ENCODE results near the gene C17orf107. TPM values are rescaled to one million over a fixed set of nuclear protein-coding genes. Genes with fewer than 3 reads are reported as not detected.
"Not testable (repeated sequence)": the region's sequence is repeated elsewhere in the genome, so short reads cannot be mapped to it uniquely, and the experiment has no call there.

The C17orf107 gene
- total RNA-seq, 1 donor from 2014 or later = 5.5 TPM

GRCh38 chr17:4908711-4909496, 9.6 kb downstream of the C17orf107 start:
- peak; percentile 84 for TF ChIP-seq CTCF (IDR thresholded peaks at IDR 0.05; ENCODE audit: insufficient read depth, low read length, severe bottlenecking)
- no peak overlapping the region for H3K4me3 ChIP-seq (ENCODE audit: low read depth, low read length)
- DNase-seq (ENCODE audit: low read depth) (peak; percentile 91), FAIRE-seq (no peak)
- no peaks in the 10 kb centered on the region for H3K36me3 ChIP-seq (ENCODE audit: control insufficient read depth, insufficient read depth, low read length)
- no peaks in the 10 kb centered on the region for H3K27me3 ChIP-seq (ENCODE audit: control insufficient read depth, insufficient read depth, low read length)

GRCh38 chr17:4913994-4914393, 14.7 kb downstream of the C17orf107 start:
- no peak for FAIRE-seq
- no peaks in the 10 kb centered on the region for H3K36me3 ChIP-seq (ENCODE audit: control insufficient read depth, insufficient read depth, low read length)
- DNase-seq (ENCODE audit: low read depth) = no peak
- H3K4me3 ChIP-seq (ENCODE audit: low read depth, low read length) = no peak overlapping the region
- no peak for TF ChIP-seq CTCF (IDR thresholded peaks at IDR 0.05; ENCODE audit: insufficient read depth, low read length, severe bottlenecking)
- no peaks in the 10 kb centered on the region for H3K27me3 ChIP-seq (ENCODE audit: control insufficient read depth, insufficient read depth, low read length)

- DNase-seq (ENCODE audit: low read depth); H3K27me3 ChIP-seq (ENCODE audit: control insufficient read depth, insufficient read depth, low read length); H3K4me3 ChIP-seq (ENCODE audit: low read depth, low read length); H3K36me3 ChIP-seq (ENCODE audit: control insufficient read depth, insufficient read depth, low read length); FAIRE-seq: not testable (repeated sequence)
Observed at GRCh38 chr17:4914551-4914950, 15.2 kb downstream of the C17orf107 start.

GRCh38 chr17:4919511-4920047, 20.2 kb downstream of the C17orf107 start:
- H3K4me3 ChIP-seq (ENCODE audit: low read depth, low read length) = no peak overlapping the region
- no peaks in the 10 kb centered on the region for H3K36me3 ChIP-seq (ENCODE audit: control insufficient read depth, insufficient read depth, low read length)
- no peaks in the 10 kb centered on the region for H3K27me3 ChIP-seq (ENCODE audit: control insufficient read depth, insufficient read depth, low read length)
- no peak for TF ChIP-seq CTCF (IDR thresholded peaks at IDR 0.05; ENCODE audit: insufficient read depth, low read length, severe bottlenecking)
- DNase-seq (ENCODE audit: low read depth) (no peak), FAIRE-seq (no peak)

GRCh38 chr17:4920351-4921048, 21.2 kb downstream of the C17orf107 start:
- TF ChIP-seq CTCF (IDR thresholded peaks at IDR 0.05; ENCODE audit: insufficient read depth, low read length, severe bottlenecking) = no peak
- peak; percentile 66 for FAIRE-seq
- H3K4me3 ChIP-seq (ENCODE audit: low read depth, low read length) = no peak overlapping the region
- no peaks in the 10 kb centered on the region for H3K36me3 ChIP-seq (ENCODE audit: control insufficient read depth, insufficient read depth, low read length)
- peak; percentile 71 for DNase-seq (ENCODE audit: low read depth)
- no peaks in the 10 kb centered on the region for H3K27me3 ChIP-seq (ENCODE audit: control insufficient read depth, insufficient read depth, low read length)

GRCh38 chr17:4921320-4921719, 22.0 kb downstream of the C17orf107 start:
- Histone ChIP-seq H3K27me3 (ENCODE audit: control insufficient read depth, insufficient read depth, low read length) (no peaks in the 10 kb centered on the region), H3K36me3 (ENCODE audit: control insufficient read depth, insufficient read depth, low read length) (no peaks in the 10 kb centered on the region), H3K4me3 (ENCODE audit: low read depth, low read length) (no peak overlapping the region)
- TF ChIP-seq CTCF (IDR thresholded peaks at IDR 0.05; ENCODE audit: insufficient read depth, low read length, severe bottlenecking) = no peak
- no peak for DNase-seq (ENCODE audit: low read depth)
- no peak for FAIRE-seq

- not testable (repeated sequence) for DNase-seq (ENCODE audit: low read depth); H3K36me3 ChIP-seq (ENCODE audit: control insufficient read depth, insufficient read depth, low read length)
Observed at GRCh38 chr17:4926577-4927335, 27.4 kb downstream of the C17orf107 start.

More at GRCh38 chr17:4926577-4927335, 27.4 kb downstream of the C17orf107 start:
- not testable (repeated sequence) for H3K27me3 ChIP-seq (ENCODE audit: control insufficient read depth, insufficient read depth, low read length); H3K4me3 ChIP-seq (ENCODE audit: low read depth, low read length); FAIRE-seq
